ENCODE data around the gene NARS2.

The NARS2 gene

GRCh38 chr11:78573271-78573670 lies 1.4 kb downstream of the NARS2 start:
- peak overlapping the region; percentile 91; the same call in 1 of the 2 replicates for H3K9ac ChIP-seq (ENCODE audit: low read length)
- peak overlapping the region; percentile 93 for H3K4me3 ChIP-seq (ENCODE audit: low read depth, low read length, poor library complexity, severe bottlenecking)

GRCh38 chr11:78572394-78572793 lies 2.3 kb downstream of the NARS2 start:
- Histone ChIP-seq H3F3A (ENCODE audit: insufficient read depth, low read length) (no peaks in the 10 kb centered on the region), H3K9ac (ENCODE audit: low read length) (no peak overlapping the region), H3K4me1 (ENCODE audit: insufficient read depth, low read length, severe bottlenecking) (peaks cover 38% of the 10 kb centered on the region), H3K27ac (ENCODE audit: low read depth, low read length, poor library complexity, severe bottlenecking) (no peak overlapping the region), H3K79me2 (ENCODE audit: insufficient read depth, low read length) (peaks cover 11% of the 10 kb centered on the region; the same call in 1 of the 2 replicates), H2AFZ (ENCODE audit: low read length) (no peak overlapping the region), H3K27me3 (ENCODE audit: insufficient read depth, low read length) (no peaks in the 10 kb centered on the region), H4K20me1 (ENCODE audit: insufficient read depth, low read length) (no peaks in the 10 kb centered on the region), H3K36me3 (ENCODE audit: insufficient read depth, low read length) (peaks cover 31% of the 10 kb centered on the region), H3K4me2 (ENCODE audit: low read length) (no peak overlapping the region; the same call in 1 of the 2 replicates), H3K9me3 (ENCODE audit: low read length) (no peaks in the 10 kb centered on the region), H3K4me3 (ENCODE audit: low read depth, low read length, poor library complexity, severe bottlenecking) (no peak overlapping the region), H3K9me2 (ENCODE audit: low read depth, low read length) (no peaks in the 10 kb centered on the region)
- TF ChIP-seq EZH2 (IDR thresholded peaks at IDR 0.05; ENCODE audit: borderline replicate concordance, low read length), result no peak
- TF ChIP-seq, protein P1, sequence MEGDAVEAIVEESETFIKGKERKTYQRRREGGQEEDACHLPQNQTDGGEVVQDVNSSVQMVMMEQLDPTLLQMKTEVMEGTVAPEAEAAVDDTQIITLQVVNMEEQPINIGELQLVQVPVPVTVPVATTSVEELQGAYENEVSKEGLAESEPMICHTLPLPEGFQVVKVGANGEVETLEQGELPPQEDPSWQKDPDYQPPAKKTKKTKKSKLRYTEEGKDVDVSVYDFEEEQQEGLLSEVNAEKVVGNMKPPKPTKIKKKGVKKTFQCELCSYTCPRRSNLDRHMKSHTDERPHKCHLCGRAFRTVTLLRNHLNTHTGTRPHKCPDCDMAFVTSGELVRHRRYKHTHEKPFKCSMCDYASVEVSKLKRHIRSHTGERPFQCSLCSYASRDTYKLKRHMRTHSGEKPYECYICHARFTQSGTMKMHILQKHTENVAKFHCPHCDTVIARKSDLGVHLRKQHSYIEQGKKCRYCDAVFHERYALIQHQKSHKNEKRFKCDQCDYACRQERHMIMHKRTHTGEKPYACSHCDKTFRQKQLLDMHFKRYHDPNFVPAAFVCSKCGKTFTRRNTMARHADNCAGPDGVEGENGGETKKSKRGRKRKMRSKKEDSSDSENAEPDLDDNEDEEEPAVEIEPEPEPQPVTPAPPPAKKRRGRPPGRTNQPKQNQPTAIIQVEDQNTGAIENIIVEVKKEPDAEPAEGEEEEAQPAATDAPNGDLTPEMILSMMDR (IDR thresholded peaks at IDR 0.05; ENCODE audit: low read length), result no peak

More at GRCh38 chr11:78573271-78573670, 1.4 kb downstream of the NARS2 start:
- TF ChIP-seq EZH2 (IDR thresholded peaks at IDR 0.05; ENCODE audit: borderline replicate concordance, low read length), result no peak
- TF ChIP-seq, protein P1 (IDR thresholded peaks at IDR 0.05; ENCODE audit: low read length), result no peak
- no peak overlapping the region for H3K27ac ChIP-seq (ENCODE audit: low read depth, low read length, poor library complexity, severe bottlenecking)
- no peaks in the 10 kb centered on the region for H3K27me3 ChIP-seq (ENCODE audit: insufficient read depth, low read length)
- H3K9me3 ChIP-seq (ENCODE audit: low read length), result no peaks in the 10 kb centered on the region; the same call in 1 of the 2 replicates
- no peaks in the 10 kb centered on the region for H3F3A ChIP-seq (ENCODE audit: insufficient read depth, low read length)
- H3K79me2 ChIP-seq (ENCODE audit: insufficient read depth, low read length), result peaks cover 11% of the 10 kb centered on the region; the same call in 1 of the 2 replicates
- H3K4me2 ChIP-seq (ENCODE audit: low read length), result peak overlapping the region; percentile 66
- no peak overlapping the region for H2AFZ ChIP-seq (ENCODE audit: low read length)
- peaks cover 30% of the 10 kb centered on the region for H3K4me1 ChIP-seq (ENCODE audit: insufficient read depth, low read length, severe bottlenecking)
- H4K20me1 ChIP-seq (ENCODE audit: insufficient read depth, low read length), result no peaks in the 10 kb centered on the region
- H3K9me2 ChIP-seq (ENCODE audit: low read depth, low read length), result no peaks in the 10 kb centered on the region
- H3K36me3 ChIP-seq (ENCODE audit: insufficient read depth, low read length), result peaks cover 26% of the 10 kb centered on the region

DNA sequence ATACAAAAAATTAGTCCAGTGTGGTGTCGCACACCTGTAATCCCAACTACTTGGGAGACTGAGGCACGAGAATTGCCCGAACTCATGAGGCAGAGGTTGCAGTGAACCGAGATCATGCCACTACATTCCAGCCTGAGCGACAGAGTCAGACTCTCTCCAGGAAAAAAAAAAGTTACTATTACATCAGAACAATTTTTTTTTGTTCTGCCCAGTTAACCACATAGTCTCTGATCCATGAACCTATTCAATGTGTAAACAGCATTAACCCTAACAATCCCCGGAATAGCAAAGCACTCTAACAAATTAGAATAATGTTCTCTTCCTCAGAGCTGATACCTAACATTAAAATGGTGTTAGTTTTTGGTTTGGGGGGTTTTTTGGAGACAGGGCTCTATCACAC lies 4.6 kb downstream of the NARS2 start:
- no peaks in the 10 kb centered on the region for H3K9me3 ChIP-seq (ENCODE audit: low read length)
- H3K36me3 ChIP-seq (ENCODE audit: insufficient read depth, low read length), result peaks cover 52% of the 10 kb centered on the region; the same call in 1 of the 2 replicates
- H4K20me1 ChIP-seq (ENCODE audit: insufficient read depth, low read length), result no peaks in the 10 kb centered on the region
- TF ChIP-seq, protein P1 (IDR thresholded peaks at IDR 0.05; ENCODE audit: low read length), result no peak
- no peak for TF ChIP-seq EZH2 (IDR thresholded peaks at IDR 0.05; ENCODE audit: borderline replicate concordance, low read length)
- no peak overlapping the region for H2AFZ ChIP-seq (ENCODE audit: low read length)
- no peak overlapping the region for H3K9ac ChIP-seq (ENCODE audit: low read length)
- H3F3A ChIP-seq (ENCODE audit: insufficient read depth, low read length), result no peaks in the 10 kb centered on the region
- H3K27ac ChIP-seq (ENCODE audit: low read depth, low read length, poor library complexity, severe bottlenecking), result no peak overlapping the region
- H3K79me2 ChIP-seq (ENCODE audit: insufficient read depth, low read length), result peaks cover 11% of the 10 kb centered on the region; the same call in 1 of the 2 replicates
- no peak overlapping the region for H3K4me3 ChIP-seq (ENCODE audit: low read depth, low read length, poor library complexity, severe bottlenecking)
- peaks cover 38% of the 10 kb centered on the region for H3K4me1 ChIP-seq (ENCODE audit: insufficient read depth, low read length, severe bottlenecking)
- H3K27me3 ChIP-seq (ENCODE audit: insufficient read depth, low read length), result no peaks in the 10 kb centered on the region
- H3K4me2 ChIP-seq (ENCODE audit: low read length), result no peak overlapping the region
- no peaks in the 10 kb centered on the region for H3K9me2 ChIP-seq (ENCODE audit: low read depth, low read length)
